Measurements from ENCODE around the gene IP6K3. TPM values are rescaled to one million over a fixed set of nuclear protein-coding genes. Genes with fewer than 3 reads are reported as not detected.

The IP6K3 gene
- total RNA-seq, 1 donor from 2014 or later = 2.9 TPM

GRCh38 chr6:33705268-33705885, 41.3 kb downstream of the IP6K3 start:
- no peaks in the 10 kb centered on the region for H3K36me3 ChIP-seq
- Mint-ChIP-seq H3K27ac (no peak overlapping the region), H3K9me3 (no peaks in the 10 kb centered on the region), H3K36me3 (peaks cover 17% of the 10 kb centered on the region), H3K27me3 (ENCODE audit: insufficient read depth, low read depth) (no peaks in the 10 kb centered on the region), H3K4me1 (peaks cover 14% of the 10 kb centered on the region), H3K4me3 (no peak overlapping the region)
- no peak overlapping the region for H3K27ac ChIP-seq
- DNase-seq (ENCODE audit: low spot score) = no peak
- H3F3A ChIP-seq (ENCODE audit: low read depth) = peaks cover 14% of the 10 kb centered on the region
- no peak overlapping the region for H3K9ac ChIP-seq
- H3K4me3 ChIP-seq = no peak overlapping the region
- H3K4me1 ChIP-seq = peaks cover 6% of the 10 kb centered on the region
- no peaks in the 10 kb centered on the region for H3K9me3 ChIP-seq (ENCODE audit: low read depth)
- no peak overlapping the region for H2AFZ ChIP-seq (replicated peaks)
- peaks cover 20% of the 10 kb centered on the region for H3K79me2 ChIP-seq (ENCODE audit: low read depth)
- H4K20me1 ChIP-seq (ENCODE audit: low read depth) = peaks cover 32% of the 10 kb centered on the region
- TF ChIP-seq EZH2phosphoT487 (IDR thresholded peaks at IDR 0.05) (no peak), EZH2 (IDR thresholded peaks at IDR 0.05) (no peak), CTCF (IDR thresholded peaks at IDR 0.05) (no peak)
- no peaks in the 10 kb centered on the region for H3K27me3 ChIP-seq
- no peak overlapping the region for H3K4me2 ChIP-seq

- no peak overlapping the region for H2AFZ ChIP-seq (replicated peaks)
- H3K9ac ChIP-seq = no peak overlapping the region
- Mint-ChIP-seq H3K4me3 (no peak overlapping the region), H3K27ac (peak overlapping the region; percentile 13), H3K36me3 (peaks cover 12% of the 10 kb centered on the region), H3K9me3 (no peaks in the 10 kb centered on the region), H3K4me1 (peaks cover 11% of the 10 kb centered on the region), H3K27me3 (ENCODE audit: insufficient read depth, low read depth) (peaks cover 2% of the 10 kb centered on the region)
- TF ChIP-seq EZH2 (IDR thresholded peaks at IDR 0.05) = no peak
- no peak for TF ChIP-seq CTCF (IDR thresholded peaks at IDR 0.05)
- TF ChIP-seq EZH2phosphoT487 (IDR thresholded peaks at IDR 0.05) = no peak
- DNase-seq (ENCODE audit: low spot score) = no peak
- peaks cover 15% of the 10 kb centered on the region for H3K79me2 ChIP-seq (ENCODE audit: low read depth)
- H3K4me3 ChIP-seq = no peak overlapping the region
- no peaks in the 10 kb centered on the region for H3K9me3 ChIP-seq (ENCODE audit: low read depth)
- H4K20me1 ChIP-seq (ENCODE audit: low read depth) = peaks cover 41% of the 10 kb centered on the region
- peaks cover 18% of the 10 kb centered on the region for H3F3A ChIP-seq (ENCODE audit: low read depth)
- H3K27ac ChIP-seq = no peak overlapping the region
- H3K36me3 ChIP-seq = peaks cover 6% of the 10 kb centered on the region
- H3K4me2 ChIP-seq = no peak overlapping the region
- no peaks in the 10 kb centered on the region for H3K4me1 ChIP-seq
- no peaks in the 10 kb centered on the region for H3K27me3 ChIP-seq
These were observed 42.3 kb downstream of the IP6K3 start for GRCh38 chr6:33704215-33705066.

- Histone ChIP-seq H3K27me3 (no peaks in the 10 kb centered on the region), H3K4me1 (no peaks in the 10 kb centered on the region), H3F3A (ENCODE audit: low read depth) (peaks cover 18% of the 10 kb centered on the region), H3K36me3 (peaks cover 7% of the 10 kb centered on the region), H3K79me2 (ENCODE audit: low read depth) (peaks cover 6% of the 10 kb centered on the region), H3K9ac (no peak overlapping the region), H3K27ac (no peak overlapping the region), H4K20me1 (ENCODE audit: low read depth) (peaks cover 39% of the 10 kb centered on the region), H3K9me3 (ENCODE audit: low read depth) (no peaks in the 10 kb centered on the region), H2AFZ (replicated peaks) (no peak overlapping the region), H3K4me3 (no peak overlapping the region), H3K4me2 (no peak overlapping the region)
- peak; percentile 56 for DNase-seq (ENCODE audit: low spot score)
- H3K27ac Mint-ChIP-seq = no peak overlapping the region
- H3K4me1 Mint-ChIP-seq = peaks cover 7% of the 10 kb centered on the region
- peaks cover 2% of the 10 kb centered on the region for H3K27me3 Mint-ChIP-seq (ENCODE audit: insufficient read depth, low read depth)
- no peak overlapping the region for H3K4me3 Mint-ChIP-seq
- TF ChIP-seq EZH2phosphoT487 (IDR thresholded peaks at IDR 0.05) = no peak
- peak; percentile 57 for TF ChIP-seq CTCF (IDR thresholded peaks at IDR 0.05)
- no peaks in the 10 kb centered on the region for H3K9me3 Mint-ChIP-seq
- H3K36me3 Mint-ChIP-seq = peaks cover 3% of the 10 kb centered on the region
These were observed 44.2 kb downstream of the IP6K3 start for GRCh38 chr6:33702345-33702977.

Measured in neural progenitor cell (in vitro differentiated cells).